Cardiac muscle cell (in vitro differentiated cells and primary cell): ENCODE data around the gene PIK3CA. TPM values are rescaled to one million over a fixed set of nuclear protein-coding genes. Genes with fewer than 3 reads are reported as not detected.

ENCODE experiments used
- DNase-seq, 2 donors: peaks; one replicate each; pipeline versions ENCODE4 v3.0.0 to v3.0.0-alpha.2; 2010 to 2017; ENCODE audit warnings: low read depth in 1 of 2, low spot score in 1 of 2
- H3K27ac ChIP-seq: fragments of 200-600 bp; sonication (generic); 2 replicates; pipeline ENCODE4 v1.5.1; 2016
- H3K27me3 ChIP-seq: fragments of 200-600 bp; sonication (generic); 2 replicates; pipeline ENCODE4 v1.6.0; 2016; ENCODE audit warnings: control low read depth
- H3K36me3 ChIP-seq: fragments of 200-600 bp; sonication (generic); 2 replicates; pipeline ENCODE4 v1.5.1; 2016; ENCODE audit warnings: control low read depth
- H3K4me1 ChIP-seq: fragments of 200-600 bp; sonication (generic); 2 replicates; pipeline ENCODE4 v1.8.1; 2017; ENCODE audit warnings: low read depth, mild to moderate bottlenecking, mixed run types
- H3K4me3 ChIP-seq: fragments of 200-600 bp; sonication (generic); 2 replicates; pipeline ENCODE4 v1.5.1; 2016; ENCODE audit warnings: mild to moderate bottlenecking
- H3K9me3 ChIP-seq: fragments of 200-600 bp; sonication (generic); 2 replicates; pipeline ENCODE4 v1.5.1; 2017; ENCODE audit warnings: low read depth, mild to moderate bottlenecking, control low read depth
- polyA plus RNA-seq: library from polyadenylated mRNA; unstranded; fragments of >200 nt; fragmentation: Nextera tagmentation; extraction: Ambion mirVana; gene quantifications from 2 replicates; pipeline ENCODE4 v1.2.1, GENCODE V29; 2016
- total RNA-seq: library from RNA; depleted of rRNA; stranded (reverse); fragments of >200 nt; gene quantifications from 2 replicates; pipeline ENCODE4 v1.2.3, GENCODE V29; 2016
- TF ChIP-seq, protein P1 (sequence below): IDR thresholded peaks from 2 replicates; pipeline ENCODE4 v1.5.1; 2012; ENCODE audit warnings: low read depth, mild to moderate bottlenecking, low read length

The PIK3CA gene
- total and polyA plus RNA-seq, 2 experiments from 2014 or later = 6.1 to 13.0 TPM

DNA sequence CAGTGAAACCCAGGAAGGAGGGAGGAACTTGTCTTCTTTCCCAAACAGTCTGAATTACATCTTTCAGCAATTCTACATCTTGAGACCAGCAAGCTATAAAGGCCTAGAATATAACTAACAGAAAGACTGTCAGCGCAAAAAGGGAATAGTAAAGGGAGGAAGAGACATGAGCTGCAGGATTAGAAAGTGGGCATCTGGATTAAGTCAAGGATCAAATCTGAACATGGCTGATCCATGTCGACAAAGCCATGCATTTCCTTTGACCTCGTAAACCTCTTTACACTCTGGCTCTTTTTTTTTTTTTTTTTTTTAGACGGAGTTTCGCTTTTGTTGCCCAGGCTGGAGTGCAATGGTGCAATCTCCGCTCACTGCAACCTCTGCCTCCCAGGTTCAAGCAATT lies 138.2 kb downstream of the PIK3CA start:
- Histone ChIP-seq H3K4me1 (no peaks in the 10 kb centered on the region), H3K36me3 (no peaks in the 10 kb centered on the region), H3K27me3 (no peaks in the 10 kb centered on the region), H3K4me3 (no peak overlapping the region), H3K9me3 (no peaks in the 10 kb centered on the region), H3K27ac (no peak overlapping the region)
- TF ChIP-seq, protein P1, sequence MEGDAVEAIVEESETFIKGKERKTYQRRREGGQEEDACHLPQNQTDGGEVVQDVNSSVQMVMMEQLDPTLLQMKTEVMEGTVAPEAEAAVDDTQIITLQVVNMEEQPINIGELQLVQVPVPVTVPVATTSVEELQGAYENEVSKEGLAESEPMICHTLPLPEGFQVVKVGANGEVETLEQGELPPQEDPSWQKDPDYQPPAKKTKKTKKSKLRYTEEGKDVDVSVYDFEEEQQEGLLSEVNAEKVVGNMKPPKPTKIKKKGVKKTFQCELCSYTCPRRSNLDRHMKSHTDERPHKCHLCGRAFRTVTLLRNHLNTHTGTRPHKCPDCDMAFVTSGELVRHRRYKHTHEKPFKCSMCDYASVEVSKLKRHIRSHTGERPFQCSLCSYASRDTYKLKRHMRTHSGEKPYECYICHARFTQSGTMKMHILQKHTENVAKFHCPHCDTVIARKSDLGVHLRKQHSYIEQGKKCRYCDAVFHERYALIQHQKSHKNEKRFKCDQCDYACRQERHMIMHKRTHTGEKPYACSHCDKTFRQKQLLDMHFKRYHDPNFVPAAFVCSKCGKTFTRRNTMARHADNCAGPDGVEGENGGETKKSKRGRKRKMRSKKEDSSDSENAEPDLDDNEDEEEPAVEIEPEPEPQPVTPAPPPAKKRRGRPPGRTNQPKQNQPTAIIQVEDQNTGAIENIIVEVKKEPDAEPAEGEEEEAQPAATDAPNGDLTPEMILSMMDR = no peak
- DNase-seq = no peak

DNA sequence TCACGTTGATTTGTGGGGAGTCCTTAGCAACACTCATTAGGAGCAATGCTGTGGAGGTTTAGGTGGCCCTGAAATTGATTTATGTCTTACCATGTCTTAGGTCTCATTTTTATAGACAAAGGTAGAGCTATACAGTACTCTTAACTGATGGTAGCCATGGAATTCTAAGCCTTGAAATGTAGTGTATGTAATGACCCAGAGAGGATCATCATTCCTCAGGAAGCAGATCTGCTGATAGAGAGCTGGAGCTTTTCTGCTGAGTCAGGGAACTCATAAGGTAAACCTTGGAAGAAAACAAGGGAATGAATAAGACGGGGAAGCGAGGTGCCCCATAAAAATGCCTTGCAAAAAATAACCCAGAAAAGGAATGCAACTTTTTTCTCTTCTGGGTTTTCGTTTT lies 140.7 kb downstream of the PIK3CA start:
- Histone ChIP-seq H3K36me3 (no peaks in the 10 kb centered on the region), H3K4me3 (no peak overlapping the region), H3K9me3 (no peaks in the 10 kb centered on the region), H3K27me3 (no peaks in the 10 kb centered on the region), H3K27ac (no peak overlapping the region), H3K4me1 (no peaks in the 10 kb centered on the region)
- no peak for DNase-seq
- TF ChIP-seq, protein P1 = no peak

DNA sequence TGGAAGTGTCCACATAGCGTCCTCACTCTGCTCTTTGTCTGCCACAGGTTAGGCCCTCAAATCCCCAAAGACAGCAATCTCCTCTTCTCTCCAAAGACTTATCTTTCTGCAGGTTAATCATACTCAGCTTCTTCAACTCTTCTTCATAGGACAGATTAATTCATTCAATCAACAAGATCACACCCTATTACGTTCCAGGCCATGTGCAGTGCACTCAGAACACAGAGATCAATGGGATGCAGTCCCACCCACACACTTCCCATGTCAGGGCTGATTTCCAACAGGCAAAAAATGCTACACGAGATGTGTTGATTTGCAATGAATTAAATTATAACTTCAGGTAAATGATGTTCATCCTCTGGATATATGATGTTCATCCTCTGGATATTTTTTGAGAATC lies 141.1 kb downstream of the PIK3CA start:
- H3K36me3 ChIP-seq = no peaks in the 10 kb centered on the region
- no peak overlapping the region for H3K27ac ChIP-seq
- no peaks in the 10 kb centered on the region for H3K27me3 ChIP-seq
- no peak for DNase-seq
- H3K4me3 ChIP-seq = no peak overlapping the region
- no peaks in the 10 kb centered on the region for H3K9me3 ChIP-seq
- TF ChIP-seq, protein P1 = no peak
- no peaks in the 10 kb centered on the region for H3K4me1 ChIP-seq

Other genes with a start within 250 kb of the PIK3CA start
- gene ZMAT3, start 76.5 kb upstream of the PIK3CA start, total RNA-seq = 4.8 and 7.6 TPM in 2 replicates
- gene ZMAT3, start 76.5 kb upstream of the PIK3CA start, polyA plus RNA-seq = 9.5 and 16.3 TPM in 2 replicates
- gene KCNMB3, start 102.8 kb downstream of the PIK3CA start, total RNA-seq = 0.46 and 2.7 TPM in 2 replicates
- 0.54 and 3.2 TPM in 2 replicates for gene KCNMB3, start 102.8 kb downstream of the PIK3CA start, polyA plus RNA-seq
- gene ZNF639, start 174.7 kb downstream of the PIK3CA start, total RNA-seq = 41.0 and 42.7 TPM in 2 replicates
- 39.7 and 42.0 TPM in 2 replicates for gene ZNF639, start 174.7 kb downstream of the PIK3CA start, polyA plus RNA-seq
- gene MFN1, start 199.4 kb downstream of the PIK3CA start, total RNA-seq = 21.4 and 25.9 TPM in 2 replicates
- 17.3 and 24.9 TPM in 2 replicates for gene MFN1, start 199.4 kb downstream of the PIK3CA start, polyA plus RNA-seq